ENCODE results near the gene NDUFB10. TPM values are rescaled to one million over a fixed set of nuclear protein-coding genes. Genes with fewer than 3 reads are reported as not detected.

Gene NDUFB10
- total and polyA plus RNA-seq, 2 donors from 2014 or later: 123 to 432 TPM

DNA sequence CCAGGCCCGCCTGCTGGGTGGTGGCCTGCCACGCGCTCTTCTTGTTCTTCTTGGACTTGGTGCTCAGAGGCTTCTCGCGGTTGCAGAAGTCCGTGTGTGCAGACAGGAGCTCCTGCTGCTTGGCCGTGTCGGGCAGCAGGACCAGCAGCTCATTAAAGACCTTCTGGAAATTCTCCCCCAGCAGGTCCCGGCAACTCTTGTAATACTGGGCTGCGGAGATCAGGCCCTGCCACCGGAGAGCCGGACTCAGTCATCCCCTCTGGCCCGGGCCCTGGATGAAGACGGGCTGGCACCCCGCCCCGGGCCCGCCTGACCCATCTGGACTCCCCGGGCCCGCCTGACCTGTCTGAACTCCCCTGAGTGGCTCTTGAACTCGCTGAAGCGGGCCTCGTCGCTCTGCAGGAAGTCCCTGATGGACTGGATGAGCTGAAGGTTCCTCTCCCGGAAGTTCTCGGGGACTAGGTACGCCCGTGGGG lies 39.1 kb downstream of the NDUFB10 start:
- no peak for FAIRE-seq
- TF ChIP-seq, protein P1, sequence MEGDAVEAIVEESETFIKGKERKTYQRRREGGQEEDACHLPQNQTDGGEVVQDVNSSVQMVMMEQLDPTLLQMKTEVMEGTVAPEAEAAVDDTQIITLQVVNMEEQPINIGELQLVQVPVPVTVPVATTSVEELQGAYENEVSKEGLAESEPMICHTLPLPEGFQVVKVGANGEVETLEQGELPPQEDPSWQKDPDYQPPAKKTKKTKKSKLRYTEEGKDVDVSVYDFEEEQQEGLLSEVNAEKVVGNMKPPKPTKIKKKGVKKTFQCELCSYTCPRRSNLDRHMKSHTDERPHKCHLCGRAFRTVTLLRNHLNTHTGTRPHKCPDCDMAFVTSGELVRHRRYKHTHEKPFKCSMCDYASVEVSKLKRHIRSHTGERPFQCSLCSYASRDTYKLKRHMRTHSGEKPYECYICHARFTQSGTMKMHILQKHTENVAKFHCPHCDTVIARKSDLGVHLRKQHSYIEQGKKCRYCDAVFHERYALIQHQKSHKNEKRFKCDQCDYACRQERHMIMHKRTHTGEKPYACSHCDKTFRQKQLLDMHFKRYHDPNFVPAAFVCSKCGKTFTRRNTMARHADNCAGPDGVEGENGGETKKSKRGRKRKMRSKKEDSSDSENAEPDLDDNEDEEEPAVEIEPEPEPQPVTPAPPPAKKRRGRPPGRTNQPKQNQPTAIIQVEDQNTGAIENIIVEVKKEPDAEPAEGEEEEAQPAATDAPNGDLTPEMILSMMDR (IDR thresholded peaks at IDR 0.05; ENCODE audit: borderline replicate concordance, extremely low read depth, insufficient read depth): no peak
- H3K4me3 ChIP-seq (ENCODE audit: low read length in 3 of 3): no peak overlapping the region
- no peak for DNase-seq
- H3K9ac ChIP-seq (ENCODE audit: low read length in 3 of 3): no peak overlapping the region
- no peak overlapping the region for H3K27ac ChIP-seq (ENCODE audit: low read depth in 2 of 2, low read length in 2 of 2)
- intact Hi-C loops (cut with DNase I): no loop called here
- H3K36me3 ChIP-seq (ENCODE audit: control insufficient read depth in 2 of 3, insufficient read depth in 3 of 3, low read length in 3 of 3): peaks cover 0 to 33% (median 14%) of the 10 kb centered on the region in 3 donors
- no peaks in the 10 kb centered on the region for H3K27me3 ChIP-seq (ENCODE audit: control insufficient read depth, insufficient read depth, low read length)
- no peaks in the 10 kb centered on the region for H3K4me1 ChIP-seq (ENCODE audit: control insufficient read depth in 2 of 3, insufficient read depth in 2 of 3, low read depth in 1 of 3, low read length in 3 of 3)
- no peaks in the 10 kb centered on the region for H3K9me3 ChIP-seq (ENCODE audit: control insufficient read depth in 2 of 3, insufficient read depth in 1 of 3, low read length in 3 of 3)

DNA sequence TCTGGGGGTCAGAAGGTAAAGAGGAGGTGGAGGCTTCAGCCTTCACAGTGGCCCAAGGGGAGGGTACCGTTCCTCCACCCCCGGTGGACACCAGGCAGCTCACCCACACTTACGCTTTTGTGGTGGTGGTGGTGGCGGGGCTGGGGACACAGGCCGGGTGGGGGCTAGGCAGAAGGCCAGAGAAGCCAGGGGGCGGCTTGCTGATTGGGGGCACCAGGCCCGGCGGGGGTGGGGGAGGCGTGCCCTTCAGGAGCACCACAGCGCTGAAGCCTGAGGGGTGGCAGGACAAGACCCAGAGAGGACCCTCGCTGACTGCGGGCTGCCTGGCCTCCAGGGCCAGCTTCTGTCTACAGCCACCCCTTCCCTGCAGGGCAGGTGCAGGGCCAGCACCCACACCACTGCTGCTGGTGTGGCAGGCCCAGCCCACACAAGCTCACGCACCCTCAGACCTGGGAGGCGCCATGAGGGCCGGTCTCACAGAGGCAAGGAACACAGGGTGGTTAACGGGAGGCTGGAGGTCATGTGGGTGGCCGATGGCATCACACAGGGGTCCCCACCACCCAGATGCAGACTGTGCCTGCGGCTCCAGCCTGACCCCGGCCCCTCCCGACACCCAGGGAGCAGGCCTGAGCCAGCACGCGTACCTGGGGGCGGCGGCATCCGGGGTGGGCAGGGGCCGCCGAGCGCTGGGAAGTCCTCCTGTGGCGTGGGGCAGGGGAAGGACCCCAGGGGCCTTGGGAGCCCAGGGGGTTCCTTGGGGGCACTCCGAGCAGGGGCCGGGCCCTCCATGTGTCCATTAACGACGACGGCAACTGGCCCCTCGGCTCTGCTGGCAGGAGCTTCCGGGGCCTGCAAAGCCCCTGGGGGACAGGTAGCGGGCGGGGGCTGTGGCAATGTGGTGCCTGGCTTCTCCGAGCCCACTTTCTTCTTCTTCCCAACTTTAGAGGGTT lies 39.8 kb downstream of the NDUFB10 start:
- H3K36me3 ChIP-seq (ENCODE audit: control insufficient read depth in 2 of 3, insufficient read depth in 3 of 3, low read length in 3 of 3): peaks cover 0 to 33% (median 14%) of the 10 kb centered on the region in 3 donors
- DNase-seq (peak in 1 of 5 donors; percentile 76), FAIRE-seq (no peak)
- no peaks in the 10 kb centered on the region for H3K27me3 ChIP-seq (ENCODE audit: control insufficient read depth, insufficient read depth, low read length)
- H3K27ac ChIP-seq (ENCODE audit: low read depth in 2 of 2, low read length in 2 of 2): no peak overlapping the region
- H3K4me3 ChIP-seq (ENCODE audit: low read length in 3 of 3): no peak overlapping the region
- TF ChIP-seq, protein P1 (IDR thresholded peaks at IDR 0.05; ENCODE audit: borderline replicate concordance, extremely low read depth, insufficient read depth): no peak
- no peaks in the 10 kb centered on the region for H3K9me3 ChIP-seq (ENCODE audit: control insufficient read depth in 2 of 3, insufficient read depth in 1 of 3, low read length in 3 of 3)
- intact Hi-C loops (cut with DNase I): no loop called here
- H3K9ac ChIP-seq (ENCODE audit: low read length in 3 of 3): no peak overlapping the region
- H3K4me1 ChIP-seq (ENCODE audit: control insufficient read depth in 2 of 3, insufficient read depth in 2 of 3, low read depth in 1 of 3, low read length in 3 of 3): peaks cover 0 to 4% (median 0%) of the 10 kb centered on the region in 3 donors

- Histone ChIP-seq H3K27ac (ENCODE audit: low read depth in 2 of 2, low read length in 2 of 2) (no peak overlapping the region), H3K4me1 (ENCODE audit: control insufficient read depth in 2 of 3, insufficient read depth in 2 of 3, low read depth in 1 of 3, low read length in 3 of 3) (peaks cover 0 to 13% (median 0%) of the 10 kb centered on the region in 3 donors)
- no peak for FAIRE-seq
Measured at GRCh38 chr16:1999866-2000514, 40.7 kb downstream of the NDUFB10 start.

More at GRCh38 chr16:1999866-2000514, 40.7 kb downstream of the NDUFB10 start:
- H3K9ac ChIP-seq (ENCODE audit: low read length in 3 of 3): no peak overlapping the region
- H3K27me3 ChIP-seq (ENCODE audit: control insufficient read depth, insufficient read depth, low read length): no peaks in the 10 kb centered on the region
- H3K4me3 ChIP-seq (ENCODE audit: low read length in 3 of 3): no peak overlapping the region
- TF ChIP-seq, protein P1 (IDR thresholded peaks at IDR 0.05; ENCODE audit: borderline replicate concordance, extremely low read depth, insufficient read depth): no peak
- intact Hi-C loops (cut with DNase I): no loop called here
- peaks cover 0 to 33% (median 14%) of the 10 kb centered on the region in 3 donors for H3K36me3 ChIP-seq (ENCODE audit: control insufficient read depth in 2 of 3, insufficient read depth in 3 of 3, low read length in 3 of 3)
- peak in 1 of 5 donors; percentile 81 for DNase-seq
- H3K9me3 ChIP-seq (ENCODE audit: control insufficient read depth in 2 of 3, insufficient read depth in 1 of 3, low read length in 3 of 3): no peaks in the 10 kb centered on the region
